CD4-positive, alpha-beta memory T cell (primary cell): ENCODE measurements around the gene GRIN3B. TPM values are rescaled to one million over a fixed set of nuclear protein-coding genes. Genes with fewer than 3 reads are reported as not detected.

ENCODE experiments used
- CTCF ChIA-PET: fragments of 350-600 bp; sonication (Branson Sonifier 250); formaldehyde crosslinking; loops from one replicate; lab custom pipeline; 2021; ENCODE audit warnings: inconsistent platforms; ENCODE audit not compliant: partially characterized antibody; lab: Charles Lee
- POLR2A ChIA-PET: fragments of 350-600 bp; sonication (Branson Sonifier 250); formaldehyde crosslinking; loops from one replicate; lab custom pipeline; 2021; ENCODE audit not compliant: partially characterized antibody; lab: Charles Lee
- DNase-seq, 5 donors: peaks; one replicate each; pipeline versions ENCODE4 v3.0.0 to v3.0.0-alpha.2; 2020 to 2022; ENCODE audit warnings: mixed read lengths in 1 of 5
- H3K27ac ChIP-seq: one replicate; pipeline ENCODE4 v1.7.0; 2013; ENCODE audit warnings: low read depth, low read length
- H3K27me3 ChIP-seq: 2 replicates; pipeline ENCODE4 v1.7.0; 2013; ENCODE audit warnings: mild to moderate bottlenecking, low read length, moderate library complexity; ENCODE audit not compliant: insufficient read depth
- H3K36me3 ChIP-seq: 2 replicates; pipeline ENCODE4 v1.7.0; 2013; ENCODE audit warnings: mild to moderate bottlenecking, low read length, moderate library complexity; ENCODE audit not compliant: insufficient read depth
- H3K4me1 ChIP-seq: 2 replicates; pipeline ENCODE4 v1.7.0; 2013; ENCODE audit warnings: mild to moderate bottlenecking, low read length, moderate library complexity; ENCODE audit not compliant: insufficient read depth
- H3K4me3 ChIP-seq, 2 donors: one replicate each; pipeline ENCODE4 v1.7.0; 2013; ENCODE audit warnings: low read length in 2 of 2, mild to moderate bottlenecking in 1 of 2
- H3K9me3 ChIP-seq, 2 donors: one replicate each; pipeline ENCODE4 v1.7.0; 2013; ENCODE audit warnings: low read length in 2 of 2, control low read depth in 1 of 2; ENCODE audit not compliant: control insufficient read depth in 1 of 2
- H3K27ac Mint-ChIP-seq, 7 donors: one replicate each; pipeline ENCODE4 v1.8.0; 2020 to 2021; ENCODE audit warnings: mixed read lengths in 7 of 7, mild to moderate bottlenecking in 6 of 7, inconsistent platforms in 3 of 7, moderate library complexity in 3 of 7
- H3K27me3 Mint-ChIP-seq, 2 donors: one replicate each; pipeline ENCODE4 v1.8.0; 2020 to 2021; ENCODE audit warnings: mixed read lengths in 2 of 2
- H3K36me3 Mint-ChIP-seq, 2 donors: one replicate each; pipeline ENCODE4 v1.8.0; 2020 to 2021; ENCODE audit warnings: mixed read lengths in 2 of 2, inconsistent platforms in 1 of 2, mild to moderate bottlenecking in 1 of 2
- H3K4me1 Mint-ChIP-seq, 4 donors: one replicate each; pipeline ENCODE4 v1.8.0; 2020 to 2021; ENCODE audit warnings: mixed read lengths in 4 of 4, mild to moderate bottlenecking in 1 of 4
- H3K4me3 Mint-ChIP-seq, 8 donors: one replicate each; pipeline ENCODE4 v1.8.0; 2020 to 2021; ENCODE audit warnings: mixed read lengths in 8 of 8, mild to moderate bottlenecking in 7 of 8, moderate library complexity in 6 of 8, inconsistent platforms in 3 of 8
- H3K9me3 Mint-ChIP-seq, 8 donors: one replicate each; pipeline ENCODE4 v1.8.0; 2020 to 2021; ENCODE audit warnings: mixed read lengths in 8 of 8, mild to moderate bottlenecking in 5 of 8, inconsistent platforms in 3 of 8, moderate library complexity in 1 of 8
- intact Hi-C: fragments of 100-400 bp; cut with micrococcal nuclease; formaldehyde crosslinking; loops from one replicate; pipeline ENCODE4 v1.15.1; 2023
- polyA plus RNA-seq, 2 donors: library from polyadenylated mRNA; unstranded; fragments of 300-500 nt; fragmentation: Illumina TruSeq; gene quantifications; one replicate each; pipeline ENCODE4 v1.2.3, GENCODE V29; 2021
- total RNA-seq, 2 experiments: library from RNA; stranded (reverse); gene quantifications; one replicate each; pipeline ENCODE4 v1.2.3, GENCODE V29; 2021

GRIN3B gene
- total and polyA plus RNA-seq, 4 experiments from 2014 or later: not detected

DNA sequence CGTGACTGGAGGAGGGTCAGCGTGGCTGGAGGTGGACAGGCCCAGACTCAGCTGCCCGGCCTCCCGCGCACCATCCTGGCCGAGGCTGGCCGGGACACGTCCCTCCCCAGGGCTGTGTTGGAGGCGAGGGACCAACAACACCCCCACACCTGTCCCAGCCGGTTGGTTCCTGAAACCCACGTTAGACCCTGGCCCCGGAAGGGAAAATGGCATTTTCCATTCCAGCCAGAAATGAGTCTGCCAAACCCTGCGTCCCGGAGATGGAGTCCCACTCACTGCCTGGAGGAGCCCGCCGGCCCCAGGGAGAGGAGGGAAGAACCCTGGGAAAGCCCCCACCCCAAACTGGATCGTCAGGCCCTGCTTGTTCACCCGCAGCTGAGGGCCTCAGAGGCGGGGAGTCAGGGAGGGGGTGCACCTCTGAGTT, 20.9 kb upstream of the GRIN3B start:
- peak in 1 of 5 donors; percentile 14 for DNase-seq
- no peak overlapping the region for H3K27ac ChIP-seq
- ChIA-PET CTCF (interaction anchor here (6.5 kb wide), 1 partner anchor 57 kb away, joined by 118 read pairs; no protein-coding TSS in a partner anchor), POLR2A (no interaction called here)
- no peaks in the 10 kb centered on the region for H3K27me3 ChIP-seq
- H3K4me1 ChIP-seq: peaks cover 12% of the 10 kb centered on the region
- Mint-ChIP-seq H3K4me1 (peaks cover 0 to 10% (median 1%) of the 10 kb centered on the region in 4 donors), H3K27ac (no peak overlapping the region), H3K9me3 (no peaks in the 10 kb centered on the region), H3K36me3 (peaks cover 0 to 2% of the 10 kb centered on the region in 2 donors), H3K27me3 (no peaks in the 10 kb centered on the region), H3K4me3 (no peak overlapping the region)
- no peak overlapping the region for H3K4me3 ChIP-seq
- intact Hi-C loops: no loop called here
- H3K36me3 ChIP-seq: no peaks in the 10 kb centered on the region
- no peaks in the 10 kb centered on the region for H3K9me3 ChIP-seq

DNA sequence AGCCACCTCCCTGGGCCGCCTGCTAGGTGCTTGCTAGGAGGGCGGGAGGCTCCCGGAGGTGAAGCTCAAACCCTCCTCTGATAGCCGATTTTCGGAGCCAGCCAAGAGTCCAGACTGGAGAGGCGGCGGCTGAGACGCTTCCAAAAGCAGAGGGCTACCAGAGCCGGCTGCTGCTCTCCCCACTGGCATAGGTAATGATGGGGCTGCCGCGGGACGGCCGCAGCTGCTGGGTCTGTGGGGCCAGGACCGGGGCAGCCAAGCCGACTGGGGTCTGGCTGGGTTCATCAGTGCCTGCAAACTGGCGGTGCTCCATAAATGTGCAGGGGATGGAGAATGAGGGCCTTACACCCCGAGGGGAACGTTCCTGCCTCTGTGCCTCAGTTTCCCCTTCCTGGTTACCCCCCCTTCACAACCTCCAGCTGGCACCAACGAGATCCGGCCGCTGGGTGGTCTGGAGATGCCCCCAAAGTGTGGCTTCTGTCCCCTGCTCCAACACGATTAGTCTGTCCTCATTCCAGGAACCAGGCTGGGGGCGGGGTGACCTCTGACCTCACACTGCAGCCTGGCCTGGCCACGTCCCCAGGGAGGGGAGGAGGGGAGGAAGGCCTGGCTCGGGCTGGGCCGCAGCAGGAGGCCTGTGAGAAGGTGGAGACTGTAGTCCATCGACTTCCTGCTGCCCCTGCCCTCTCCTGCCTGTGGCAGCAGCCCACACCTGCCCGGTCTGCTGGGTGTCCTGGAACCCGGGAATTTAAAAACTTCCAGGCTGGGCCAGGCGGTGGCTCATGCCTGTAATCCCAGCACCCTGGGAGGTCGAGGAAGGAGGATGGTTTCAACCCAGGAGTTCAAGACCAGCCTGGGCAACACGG, 19.9 kb upstream of the GRIN3B start:
- H3K4me1 Mint-ChIP-seq: peaks cover 4 to 18% (median 8%) of the 10 kb centered on the region in 4 donors
- no peak overlapping the region for H3K27ac Mint-ChIP-seq

DNA sequence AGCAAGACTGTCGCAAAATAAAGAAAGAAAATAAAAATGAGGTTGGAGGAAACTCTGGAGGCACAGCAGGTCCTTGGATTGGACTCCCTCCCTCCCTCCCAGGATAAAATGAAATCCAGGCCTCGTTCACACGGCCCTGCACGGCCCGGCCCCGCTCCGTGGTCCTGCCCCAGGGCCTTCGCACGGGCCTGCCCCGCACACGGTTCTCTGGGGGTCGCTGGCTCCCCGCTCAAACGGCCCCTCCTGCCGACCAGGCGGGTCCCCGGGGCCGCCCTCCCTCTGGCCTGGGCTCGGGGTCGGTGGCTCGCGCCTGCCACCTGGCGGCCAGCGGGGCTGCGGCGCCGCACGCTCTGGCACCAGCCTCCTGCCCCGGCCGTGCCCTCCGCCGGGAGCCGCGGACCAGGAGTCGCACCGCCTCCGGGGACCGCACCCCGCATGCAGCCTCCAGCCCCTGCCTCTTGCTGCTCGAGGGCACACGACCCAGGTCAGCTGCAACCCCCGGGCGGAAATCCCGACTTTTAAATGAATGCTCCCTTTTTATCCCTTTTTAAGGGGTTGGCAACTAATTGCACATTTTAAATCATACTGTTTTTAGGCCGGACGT, 17.6 kb upstream of the GRIN3B start:
- DNase-seq: peak; percentile 50 to 78 (median 69)
- H3K27ac Mint-ChIP-seq: peak overlapping the region in 2 of 7 donors; percentile 9 to 65
- Histone ChIP-seq H3K36me3 (peaks cover 5% of the 10 kb centered on the region), H3K27ac (no peak overlapping the region), H3K9me3 (no peaks in the 10 kb centered on the region), H3K4me3 (no peak overlapping the region), H3K4me1 (peaks cover 24% of the 10 kb centered on the region), H3K27me3 (no peaks in the 10 kb centered on the region)
- intact Hi-C loops: loop anchor here (1.0 to 5.0 kb wide), 3 partner anchors 55 to 125 kb away; no protein-coding TSS in a partner anchor
- peaks cover 0 to 17% of the 10 kb centered on the region in 2 donors for H3K36me3 Mint-ChIP-seq
- POLR2A ChIA-PET: interaction anchor here (0.7 to 4.4 kb wide), 5 partner anchors 13 to 119 kb away, joined by 3 to 88 read pairs (median 16); partner anchors contain the start of gene ABCA7
- peak overlapping the region in 5 of 8 donors; percentile 20 to 57 (median 46) for H3K4me3 Mint-ChIP-seq
- no peaks in the 10 kb centered on the region for H3K9me3 Mint-ChIP-seq
- CTCF ChIA-PET: interaction anchor here (0.8 to 6.5 kb wide), 8 partner anchors 12 to 217 kb away, joined by 3 to 118 read pairs (median 4); no protein-coding TSS in a partner anchor
- peaks cover 4 to 18% (median 12%) of the 10 kb centered on the region in 4 donors for H3K4me1 Mint-ChIP-seq
- no peaks in the 10 kb centered on the region for H3K27me3 Mint-ChIP-seq

More for the DNA sequence above, 19.9 kb upstream of the GRIN3B start:
- Mint-ChIP-seq H3K9me3 (no peaks in the 10 kb centered on the region), H3K27me3 (no peaks in the 10 kb centered on the region), H3K36me3 (peaks cover 0 to 9% of the 10 kb centered on the region in 2 donors), H3K4me3 (no peak overlapping the region)
- no peaks in the 10 kb centered on the region for H3K9me3 ChIP-seq
- ChIA-PET CTCF (interaction anchor here (1.0 to 6.5 kb wide), 4 partner anchors 36 to 402 kb away, joined by 3 to 118 read pairs (median 8); no protein-coding TSS in a partner anchor), POLR2A (no interaction called here)
- no peaks in the 10 kb centered on the region for H3K36me3 ChIP-seq
- intact Hi-C loops: loop anchor here (5.0 kb wide), 1 partner anchor 57 kb away; no protein-coding TSS in a partner anchor
- no peaks in the 10 kb centered on the region for H3K27me3 ChIP-seq
- peak in 1 of 5 donors; percentile 29 for DNase-seq
- no peak overlapping the region for H3K27ac ChIP-seq
- H3K4me1 ChIP-seq: peaks cover 21% of the 10 kb centered on the region
- no peak overlapping the region for H3K4me3 ChIP-seq

DNA sequence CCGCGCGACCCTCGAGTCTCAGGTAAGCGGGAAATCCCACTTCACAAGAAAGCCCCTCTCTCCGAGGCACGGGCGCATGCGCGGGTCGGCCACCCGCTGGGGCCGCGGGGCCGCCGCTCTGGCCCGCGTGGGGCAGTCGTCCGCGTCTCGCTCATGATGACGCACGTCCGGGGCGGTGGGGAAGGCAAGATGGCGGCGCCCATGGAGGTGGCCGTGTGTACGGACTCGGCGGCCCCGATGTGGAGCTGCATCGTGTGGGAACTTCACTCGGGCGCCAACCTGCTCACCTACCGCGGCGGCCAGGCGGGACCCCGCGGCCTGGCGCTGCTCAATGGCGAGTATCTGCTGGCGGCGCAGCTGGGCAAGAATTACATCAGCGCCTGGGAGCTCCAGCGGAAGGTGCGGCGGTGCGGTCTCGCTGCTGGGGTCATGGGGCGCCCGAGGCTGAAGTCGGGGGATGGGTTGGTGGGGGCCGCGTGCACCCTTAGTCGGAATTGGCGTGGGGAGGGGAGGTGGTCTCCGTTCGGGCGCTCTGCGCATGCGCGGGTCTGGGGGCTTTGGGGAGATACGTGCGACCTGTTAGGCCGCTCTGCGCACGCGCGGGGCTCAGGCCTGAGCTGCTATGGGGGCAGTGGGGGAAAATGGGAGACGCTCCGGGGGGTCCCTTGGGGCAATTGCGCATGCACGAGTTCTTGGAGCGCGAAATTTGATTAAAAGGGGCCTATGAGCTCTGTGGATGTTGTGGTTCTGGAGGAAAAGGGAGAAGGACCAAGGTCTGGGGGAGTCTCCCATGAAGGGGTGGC, 15.9 kb upstream of the GRIN3B start, which contains the start of gene WDR18:
TSS of gene WDR18 (plus strand) at position 181 of the 803 bp plus-strand sequence. CDS start at position 190, 9 bp downstream.
- H3K4me3 ChIP-seq: peak within 1 kb of the TSS; percentile 65 to 69
- peak within 1 kb of the TSS; percentile 89 to 96 (median 92) for H3K4me3 Mint-ChIP-seq
- CTCF ChIA-PET: interaction anchor here (0.6 to 6.5 kb wide), 25 partner anchors 8 to 256 kb away, joined by 3 to 118 read pairs (median 3); partner anchors contain the start of genes CBARP, CFD and KISS1R

DNA sequence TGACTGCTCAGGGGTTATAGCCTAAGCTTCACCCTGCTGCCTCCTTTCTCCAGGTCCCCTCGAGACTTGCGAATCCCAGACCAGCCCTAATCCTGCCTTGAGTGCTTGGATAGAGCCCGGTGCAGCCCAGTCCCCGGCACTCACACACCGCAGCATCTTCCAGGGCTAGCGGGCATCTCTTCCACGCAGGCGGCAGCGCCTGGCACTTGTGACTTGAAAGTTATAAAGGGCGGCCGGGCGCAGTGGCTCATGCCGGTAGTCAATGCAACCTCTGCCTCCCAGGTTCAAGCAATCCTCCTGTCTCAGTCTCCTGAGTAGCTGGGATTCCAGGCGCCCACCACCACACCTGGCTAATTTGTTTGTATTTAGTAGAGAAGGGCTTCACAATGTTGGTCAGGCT, 14.1 kb upstream of the GRIN3B start:
- Mint-ChIP-seq H3K27ac (peak overlapping the region in 1 of 7 donors; percentile 15), H3K4me3 (peak overlapping the region in 6 of 8 donors; percentile 17 to 95 (median 72)), H3K27me3 (no peaks in the 10 kb centered on the region), H3K36me3 (peaks cover 0 to 24% of the 10 kb centered on the region in 2 donors), H3K9me3 (no peaks in the 10 kb centered on the region), H3K4me1 (peaks cover 4 to 18% (median 12%) of the 10 kb centered on the region in 4 donors)
- Histone ChIP-seq H3K9me3 (no peaks in the 10 kb centered on the region), H3K27ac (no peak overlapping the region), H3K4me1 (peaks cover 24% of the 10 kb centered on the region), H3K4me3 (no peak overlapping the region), H3K27me3 (no peaks in the 10 kb centered on the region), H3K36me3 (peaks cover 9% of the 10 kb centered on the region)
- DNase-seq: peak in 1 of 5 donors; percentile 3
- intact Hi-C loops: no loop called here
- CTCF ChIA-PET: no interaction called here
- POLR2A ChIA-PET: interaction anchor here (3.4 to 4.4 kb wide), 2 partner anchors 10 to 123 kb away, joined by 16 to 34 read pairs; no protein-coding TSS in a partner anchor

More for the DNA sequence above, 15.9 kb upstream of the GRIN3B start, which contains the start of gene WDR18:
- H3K27me3 ChIP-seq: no peaks in the 10 kb centered on the region
- H3K9me3 Mint-ChIP-seq: no peaks in the 10 kb centered on the region
- intact Hi-C loops: loop anchor here (1.0 to 5.0 kb wide), 6 partner anchors 12 to 214 kb away; partner anchors contain the start of genes RNU6-2 and TMEM259
- H3K27ac ChIP-seq: peak within 1 kb of the TSS; percentile 75
- H3K36me3 ChIP-seq: peaks cover 5% of the 10 kb centered on the region
- peak within 1 kb of the TSS; percentile 84 to 96 (median 90) for H3K27ac Mint-ChIP-seq
- DNase-seq: peak; percentile 79 to 87 (median 81)
- H3K4me1 ChIP-seq: peaks cover 24% of the 10 kb centered on the region
- no peaks in the 10 kb centered on the region for H3K9me3 ChIP-seq
- H3K36me3 Mint-ChIP-seq: peaks cover 0 to 22% of the 10 kb centered on the region in 2 donors
- peaks cover 4 to 18% (median 12%) of the 10 kb centered on the region in 4 donors for H3K4me1 Mint-ChIP-seq
- POLR2A ChIA-PET: interaction anchor here (0.6 to 4.4 kb wide), 36 partner anchors 11 to 291 kb away, joined by 3 to 88 read pairs (median 4); partner anchors contain the start of genes ABCA7, CIRBP, CNN2 and FAM174C
- H3K27me3 Mint-ChIP-seq: no peaks in the 10 kb centered on the region

DNA sequence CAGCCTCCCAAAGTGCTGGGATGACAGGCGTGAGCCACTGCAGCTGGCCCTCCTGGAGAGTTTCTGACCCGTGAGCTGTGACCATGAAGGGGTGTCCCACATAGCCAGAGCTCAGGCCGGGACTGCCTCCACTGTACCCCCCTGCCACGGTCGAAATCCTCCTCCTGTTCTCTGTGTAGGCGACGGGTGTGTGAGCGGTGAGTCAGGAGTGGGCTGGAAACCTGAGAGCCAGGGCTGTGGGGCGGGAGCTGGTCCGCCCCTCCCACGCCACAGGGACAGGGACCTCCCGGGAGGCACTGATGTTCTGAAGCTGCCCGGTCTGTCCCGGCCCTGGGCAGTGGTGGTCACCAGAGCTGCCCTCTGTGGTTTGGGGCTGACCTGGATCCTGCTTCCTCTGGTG, 12.1 kb upstream of the GRIN3B start:
- peak in 1 of 5 donors; percentile 1 for DNase-seq
- POLR2A ChIA-PET: interaction anchor here (1.0 to 1.2 kb wide), 2 partner anchors 9 to 64 kb away, joined by 3 to 5 read pairs; no protein-coding TSS in a partner anchor
- Mint-ChIP-seq H3K27ac (peak overlapping the region in 1 of 7 donors; percentile 79), H3K9me3 (no peaks in the 10 kb centered on the region), H3K4me1 (peaks cover 4 to 18% (median 12%) of the 10 kb centered on the region in 4 donors), H3K36me3 (peaks cover 0 to 28% of the 10 kb centered on the region in 2 donors), H3K27me3 (no peaks in the 10 kb centered on the region), H3K4me3 (no peak overlapping the region)
- H3K36me3 ChIP-seq: peaks cover 9% of the 10 kb centered on the region
- intact Hi-C loops: no loop called here
- H3K9me3 ChIP-seq: no peaks in the 10 kb centered on the region
- H3K27ac ChIP-seq: no peak overlapping the region
- CTCF ChIA-PET: no interaction called here
- H3K27me3 ChIP-seq: no peaks in the 10 kb centered on the region
- no peak overlapping the region for H3K4me3 ChIP-seq
- H3K4me1 ChIP-seq: peaks cover 19% of the 10 kb centered on the region
